GM10266 (cell line): ENCODE data around the gene ANKRD40.

ENCODE experiments used
- DNase-seq: peaks from one replicate; pipeline ENCODE4 v3.0.0; 2012; ENCODE audit errors: extremely low spot score
- TF ChIP-seq, protein P1 (sequence below): IDR thresholded peaks from 2 replicates; pipeline ENCODE4 v1.5.1; 2012; ENCODE audit warnings: mild to moderate bottlenecking, low read depth; ENCODE audit not compliant: control insufficient read depth, insufficient read depth; ENCODE audit errors: missing control alignments

Gene ANKRD40, protein sequence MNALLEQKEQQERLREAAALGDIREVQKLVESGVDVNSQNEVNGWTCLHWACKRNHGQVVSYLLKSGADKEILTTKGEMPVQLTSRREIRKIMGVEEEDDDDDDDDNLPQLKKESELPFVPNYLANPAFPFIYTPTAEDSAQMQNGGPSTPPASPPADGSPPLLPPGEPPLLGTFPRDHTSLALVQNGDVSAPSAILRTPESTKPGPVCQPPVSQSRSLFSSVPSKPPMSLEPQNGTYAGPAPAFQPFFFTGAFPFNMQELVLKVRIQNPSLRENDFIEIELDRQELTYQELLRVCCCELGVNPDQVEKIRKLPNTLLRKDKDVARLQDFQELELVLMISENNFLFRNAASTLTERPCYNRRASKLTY

DNA sequence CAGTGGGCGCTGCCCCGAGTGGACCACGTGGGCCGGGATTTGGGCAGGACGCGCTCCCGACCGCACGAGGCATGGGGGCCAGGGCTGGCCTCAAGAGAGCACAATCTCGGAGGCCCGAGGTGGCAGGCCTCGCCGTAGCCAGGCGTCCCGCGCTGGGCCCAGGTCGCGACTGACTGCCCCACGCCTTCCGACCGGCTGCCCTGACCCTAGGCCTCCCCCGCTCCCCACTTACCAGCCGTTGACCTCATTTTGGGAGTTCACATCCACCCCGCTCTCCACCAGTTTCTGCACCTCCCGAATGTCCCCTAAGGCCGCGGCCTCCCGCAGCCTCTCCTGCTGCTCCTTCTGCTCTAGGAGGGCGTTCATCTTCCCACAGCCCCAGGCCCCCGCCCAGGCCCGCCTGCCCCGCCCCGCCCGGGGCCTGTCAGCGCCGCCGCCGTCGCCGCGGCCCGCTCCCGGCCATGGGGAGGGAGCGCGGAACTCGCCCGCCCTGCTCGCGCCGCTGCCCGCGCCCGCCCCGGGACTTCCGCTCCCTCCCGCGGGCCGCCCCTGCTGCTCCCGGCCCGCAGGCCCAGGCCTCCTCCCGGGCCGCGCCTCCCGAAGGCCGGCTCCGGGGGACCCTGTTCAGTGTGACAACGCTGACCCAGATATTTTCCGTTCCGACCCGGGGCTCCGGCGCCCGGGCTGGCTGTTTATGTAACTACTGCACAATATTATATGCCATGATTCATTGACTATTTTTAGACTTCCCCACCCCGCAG, at the start of gene ANKRD40:
ANKRD40 (minus strand) TSS at position 626 of the 761 bp plus-strand sequence; CDS start at position 366, 260 bp downstream.
- TF ChIP-seq, protein P1, sequence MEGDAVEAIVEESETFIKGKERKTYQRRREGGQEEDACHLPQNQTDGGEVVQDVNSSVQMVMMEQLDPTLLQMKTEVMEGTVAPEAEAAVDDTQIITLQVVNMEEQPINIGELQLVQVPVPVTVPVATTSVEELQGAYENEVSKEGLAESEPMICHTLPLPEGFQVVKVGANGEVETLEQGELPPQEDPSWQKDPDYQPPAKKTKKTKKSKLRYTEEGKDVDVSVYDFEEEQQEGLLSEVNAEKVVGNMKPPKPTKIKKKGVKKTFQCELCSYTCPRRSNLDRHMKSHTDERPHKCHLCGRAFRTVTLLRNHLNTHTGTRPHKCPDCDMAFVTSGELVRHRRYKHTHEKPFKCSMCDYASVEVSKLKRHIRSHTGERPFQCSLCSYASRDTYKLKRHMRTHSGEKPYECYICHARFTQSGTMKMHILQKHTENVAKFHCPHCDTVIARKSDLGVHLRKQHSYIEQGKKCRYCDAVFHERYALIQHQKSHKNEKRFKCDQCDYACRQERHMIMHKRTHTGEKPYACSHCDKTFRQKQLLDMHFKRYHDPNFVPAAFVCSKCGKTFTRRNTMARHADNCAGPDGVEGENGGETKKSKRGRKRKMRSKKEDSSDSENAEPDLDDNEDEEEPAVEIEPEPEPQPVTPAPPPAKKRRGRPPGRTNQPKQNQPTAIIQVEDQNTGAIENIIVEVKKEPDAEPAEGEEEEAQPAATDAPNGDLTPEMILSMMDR: no peak

DNA sequence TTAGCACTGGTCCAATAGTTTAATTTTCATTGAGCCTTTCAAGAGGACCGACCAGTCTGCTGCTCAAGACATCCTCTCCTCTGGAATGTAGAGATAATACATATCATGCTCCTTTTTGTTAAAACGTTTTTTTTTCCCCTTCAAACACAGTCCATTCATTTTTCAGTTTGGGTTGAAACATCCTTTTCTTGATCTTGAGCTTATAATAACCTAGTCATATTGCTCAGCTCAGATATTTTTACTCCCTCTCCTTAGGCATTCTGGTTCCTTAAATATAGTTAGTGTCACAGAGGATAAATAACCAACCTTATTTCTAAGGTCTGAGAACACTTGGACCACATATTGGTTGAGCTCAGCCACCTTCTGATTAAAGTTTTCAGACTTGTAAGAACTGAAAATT, 46.8 kb upstream of the ANKRD40 start:
- DNase-seq: no peak
- TF ChIP-seq, protein P1: no peak

More for the DNA sequence above, at the start of gene ANKRD40:
- peak; percentile 91 for DNase-seq

DNA sequence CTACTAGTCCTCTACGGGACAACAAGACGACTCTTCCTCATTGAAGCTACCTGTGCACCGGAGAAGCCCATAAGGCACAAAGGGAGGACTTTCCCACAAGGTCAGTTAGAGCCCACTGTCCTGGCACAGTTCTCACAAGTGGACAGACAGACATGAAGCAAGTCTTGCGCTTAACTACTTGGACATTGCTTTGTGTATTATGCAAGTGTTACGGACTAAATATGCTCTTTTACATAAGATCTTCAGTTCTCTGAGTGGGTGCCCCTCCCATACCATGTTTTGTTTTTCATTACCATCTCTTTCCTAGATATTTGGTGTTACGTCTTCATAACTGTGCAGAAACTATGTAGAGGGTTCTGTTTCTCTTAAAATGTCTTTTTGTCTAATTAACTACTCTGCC, 41.5 kb upstream of the ANKRD40 start:
- DNase-seq: no peak
- TF ChIP-seq, protein P1: no peak

DNA sequence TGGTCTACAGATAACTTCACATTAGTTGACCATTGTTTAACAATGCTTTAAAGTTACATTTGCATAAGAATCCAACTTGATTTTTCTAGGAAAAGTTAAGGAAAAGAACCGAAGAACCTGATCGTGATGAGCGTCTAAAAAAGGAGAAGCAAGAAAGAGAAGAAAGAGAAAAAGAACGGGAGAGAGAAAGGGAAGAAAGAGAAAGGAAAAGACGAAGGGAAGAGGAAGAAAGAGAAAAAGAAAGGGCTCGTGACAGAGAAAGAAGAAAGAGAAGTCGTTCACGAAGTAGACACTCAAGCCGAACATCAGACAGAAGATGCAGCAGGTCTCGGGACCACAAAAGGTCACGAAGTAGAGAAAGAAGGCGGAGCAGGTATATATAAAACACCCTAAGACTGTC, 37.9 kb upstream of the ANKRD40 start:
- TF ChIP-seq, protein P1: no peak
- DNase-seq: no peak

DNA sequence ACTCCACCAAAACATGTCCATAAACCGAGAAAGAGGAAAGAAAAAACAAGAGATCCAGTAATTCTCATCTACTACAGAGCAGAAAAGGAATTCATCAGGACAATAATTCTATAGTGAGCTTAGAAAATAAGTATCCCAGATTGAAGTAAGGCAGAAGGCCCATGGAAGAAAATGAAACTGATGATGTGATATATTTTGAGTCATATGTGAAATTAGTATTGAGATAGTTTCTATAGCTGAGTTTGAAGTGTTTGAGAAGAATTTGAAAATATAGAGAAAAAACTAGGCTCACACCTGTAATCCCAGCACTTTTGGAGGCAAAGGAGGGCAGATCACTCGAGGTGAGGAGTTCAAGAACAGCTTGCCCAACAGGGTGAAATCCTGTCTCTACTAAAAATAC, 31.4 kb upstream of the ANKRD40 start:
- no peak for DNase-seq
- TF ChIP-seq, protein P1: no peak

DNA sequence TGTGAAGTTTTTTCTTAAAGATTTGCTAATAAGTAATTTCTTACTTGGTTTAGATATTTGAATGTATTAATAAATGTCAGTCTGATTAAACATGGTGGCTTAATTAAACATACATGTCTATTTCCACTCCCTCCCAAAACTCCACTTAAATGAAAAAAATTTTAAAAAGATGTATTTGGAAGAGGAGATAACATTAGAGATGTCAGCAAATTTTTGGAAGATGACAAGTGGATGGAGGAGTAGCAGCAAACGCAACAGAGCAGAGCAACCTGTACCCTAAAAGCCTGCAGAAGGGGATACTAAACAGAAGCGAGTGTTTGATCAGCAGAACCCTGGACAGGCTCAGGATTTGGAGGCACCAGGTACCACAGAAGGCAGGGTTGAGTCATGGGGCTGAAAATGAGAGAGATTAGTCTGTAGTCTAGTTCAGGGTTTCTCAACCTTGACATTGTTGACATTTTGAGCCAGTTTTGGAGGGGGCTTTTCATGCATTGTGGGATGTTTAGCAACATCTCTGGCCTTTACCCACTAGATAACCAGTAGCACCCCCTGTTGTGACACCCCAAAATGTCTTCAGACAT, 29.5 kb upstream of the ANKRD40 start:
- no peak for DNase-seq
- TF ChIP-seq, protein P1: no peak

DNA sequence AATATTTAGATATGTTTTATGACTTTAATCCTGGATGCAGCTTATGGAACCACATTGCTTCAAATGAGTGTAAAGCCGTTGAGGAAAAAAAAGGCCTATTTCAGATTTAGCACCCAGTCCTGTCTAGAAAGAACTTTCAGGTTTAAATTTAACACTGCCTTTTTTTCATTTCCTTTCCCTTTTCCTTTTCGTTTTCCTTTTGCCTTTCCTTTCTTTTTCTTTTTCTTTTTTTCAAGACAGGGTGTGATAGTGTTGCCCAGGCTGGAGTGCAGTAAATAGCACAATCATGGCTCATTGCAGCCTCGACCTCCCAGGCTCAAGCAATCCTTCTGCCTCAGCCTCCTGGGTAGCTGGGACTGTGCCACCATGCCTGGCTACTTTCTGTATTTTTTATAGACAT, 27.6 kb upstream of the ANKRD40 start:
- TF ChIP-seq, protein P1: no peak
- DNase-seq: no peak
